AG09309 (cell line): ENCODE data around the gene SPCS1.
"Not testable (repeated sequence)": the region's sequence is repeated elsewhere in the genome, so short reads cannot be mapped to it uniquely, and the experiment has no call there.

Source experiments
- DNase-seq: peaks from one replicate; pipeline ENCODE4 v3.0.0-alpha.2; 2010; ENCODE audit warnings: low read depth
- H3K4me3 ChIP-seq: 2 replicates; pipeline ENCODE4 v1.5.1; 2011; ENCODE audit warnings: mild to moderate bottlenecking, low read depth, low read length, moderate library complexity; ENCODE audit not compliant: control insufficient read depth
- CTCF ChIP-seq: IDR thresholded peaks from 2 replicates; pipeline ENCODE4 v1.5.1; 2011; ENCODE audit warnings: mild to moderate bottlenecking, low read depth, low read length, inconsistent platforms; ENCODE audit not compliant: insufficient read depth, control insufficient read depth; ENCODE audit errors: missing control alignments

The SPCS1 gene

GRCh38 chr3:52705688-52706686, at the start of gene SPCS1, which contains the start of gene GLT8D1:
SPCS1 (plus strand) TSS chr3:52706106; CDS start chr3:52706247, 141 bp downstream.
GLT8D1 (minus strand) TSS chr3:52705791; CDS start chr3:52700460, 5,331 bp downstream.
- peak within 1 kb of the TSS; percentile 92 for H3K4me3 ChIP-seq
- TF ChIP-seq CTCF, result no peak
- no peak for DNase-seq

GRCh38 chr3:52660046-52660445, 45.9 kb upstream of the SPCS1 start:
- DNase-seq, result no peak
- no peak for TF ChIP-seq CTCF
- no peak overlapping the region for H3K4me3 ChIP-seq

GRCh38 chr3:52663098-52663497, 42.8 kb upstream of the SPCS1 start:
- no peak overlapping the region for H3K4me3 ChIP-seq
- TF ChIP-seq CTCF, result no peak
- no peak for DNase-seq

GRCh38 chr3:52670621-52671521, 35.0 kb upstream of the SPCS1 start:
- H3K4me3 ChIP-seq, result no peak overlapping the region
- TF ChIP-seq CTCF, result no peak
- peak; percentile 100 for DNase-seq

GRCh38 chr3:52671676-52672075, 34.2 kb upstream of the SPCS1 start:
- H3K4me3 ChIP-seq, result no peak overlapping the region
- DNase-seq, result no peak
- no peak for TF ChIP-seq CTCF

- not testable (repeated sequence) for DNase-seq
Measured at GRCh38 chr3:52676201-52676600, 29.7 kb upstream of the SPCS1 start.

More at GRCh38 chr3:52676201-52676600, 29.7 kb upstream of the SPCS1 start:
- not testable (repeated sequence) for H3K4me3 ChIP-seq
